Epithelial cell of proximal tubule (primary cell): Measurements from ENCODE around the gene EFEMP2. TPM values are rescaled to one million over a fixed set of nuclear protein-coding genes. Genes with fewer than 3 reads are reported as not detected.
"Not testable (repeated sequence)": the region's sequence is repeated elsewhere in the genome, so short reads cannot be mapped to it uniquely, and the experiment has no call there.

ENCODE experiments used
- DNase-seq: peaks from one replicate; pipeline ENCODE4 v3.0.0-alpha.2; 2011; ENCODE audit warnings: low read depth
- H3K4me3 ChIP-seq: 2 replicates; pipeline ENCODE4 v1.5.1; 2011; ENCODE audit warnings: low read depth, mild to moderate bottlenecking, low read length
- total RNA-seq: library from RNA; depleted of rRNA; stranded (reverse); fragments of >200 nt; gene quantifications from 2 replicates; pipeline ENCODE4 v1.2.3, GENCODE V29; 2015
- TF ChIP-seq, protein P1 (sequence below): conservative IDR thresholded peaks from 2 replicates; pipeline ENCODE4 v1.5.1; 2012; ENCODE audit warnings: low read depth, mild to moderate bottlenecking, low read length

EFEMP2 gene
- total RNA-seq, 1 donor from 2014 or later = 94.7 TPM

GRCh38 chr11:65896034-65896999 is 23.7 kb upstream of the EFEMP2 start:
- H3K4me3 ChIP-seq = no peak overlapping the region
- no peak for DNase-seq
- TF ChIP-seq, protein P1, sequence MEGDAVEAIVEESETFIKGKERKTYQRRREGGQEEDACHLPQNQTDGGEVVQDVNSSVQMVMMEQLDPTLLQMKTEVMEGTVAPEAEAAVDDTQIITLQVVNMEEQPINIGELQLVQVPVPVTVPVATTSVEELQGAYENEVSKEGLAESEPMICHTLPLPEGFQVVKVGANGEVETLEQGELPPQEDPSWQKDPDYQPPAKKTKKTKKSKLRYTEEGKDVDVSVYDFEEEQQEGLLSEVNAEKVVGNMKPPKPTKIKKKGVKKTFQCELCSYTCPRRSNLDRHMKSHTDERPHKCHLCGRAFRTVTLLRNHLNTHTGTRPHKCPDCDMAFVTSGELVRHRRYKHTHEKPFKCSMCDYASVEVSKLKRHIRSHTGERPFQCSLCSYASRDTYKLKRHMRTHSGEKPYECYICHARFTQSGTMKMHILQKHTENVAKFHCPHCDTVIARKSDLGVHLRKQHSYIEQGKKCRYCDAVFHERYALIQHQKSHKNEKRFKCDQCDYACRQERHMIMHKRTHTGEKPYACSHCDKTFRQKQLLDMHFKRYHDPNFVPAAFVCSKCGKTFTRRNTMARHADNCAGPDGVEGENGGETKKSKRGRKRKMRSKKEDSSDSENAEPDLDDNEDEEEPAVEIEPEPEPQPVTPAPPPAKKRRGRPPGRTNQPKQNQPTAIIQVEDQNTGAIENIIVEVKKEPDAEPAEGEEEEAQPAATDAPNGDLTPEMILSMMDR = no peak

GRCh38 chr11:65895482-65895981 is 22.9 kb upstream of the EFEMP2 start:
- TF ChIP-seq, protein P1 = no peak
- no peak overlapping the region for H3K4me3 ChIP-seq
- DNase-seq = no peak

GRCh38 chr11:65894034-65894591 is 21.5 kb upstream of the EFEMP2 start:
- TF ChIP-seq, protein P1 = no peak
- H3K4me3 ChIP-seq = no peak overlapping the region
- no peak for DNase-seq

DNA sequence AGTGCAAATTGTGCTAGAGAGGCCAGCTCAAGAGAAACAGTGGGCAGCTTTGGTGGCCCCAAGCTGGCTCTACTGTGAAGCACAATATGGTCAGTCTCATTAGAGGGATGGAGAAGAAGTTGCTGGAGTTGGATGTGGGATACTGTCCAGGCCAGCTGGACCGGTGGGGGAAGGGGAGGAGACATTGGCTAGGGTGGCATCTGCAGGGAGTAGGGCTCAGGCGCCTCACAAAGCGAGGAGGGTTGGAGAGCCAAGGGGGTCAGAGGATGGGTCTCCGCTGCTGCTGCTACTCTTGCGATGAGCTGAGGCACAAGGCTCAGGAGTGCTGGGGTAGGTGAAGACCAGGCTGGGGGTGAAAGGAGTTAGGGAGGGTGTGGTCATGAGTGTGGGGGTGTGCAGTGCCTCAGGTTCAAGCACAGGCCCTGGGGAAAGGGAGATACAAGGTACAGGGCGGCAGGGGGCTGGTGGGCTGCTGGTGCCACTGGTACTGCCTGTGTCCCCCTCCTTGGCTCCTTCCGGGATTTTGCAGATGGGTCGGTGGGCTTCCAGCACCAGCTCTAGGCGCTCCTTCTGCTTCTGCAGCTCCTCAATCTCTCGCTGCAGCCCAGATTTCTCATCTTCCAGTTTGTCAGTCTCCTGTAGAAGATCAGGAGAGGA is 20.2 kb upstream of the EFEMP2 start:
- TF ChIP-seq, protein P1 = no peak
- no peak overlapping the region for H3K4me3 ChIP-seq
- no peak for DNase-seq

DNA sequence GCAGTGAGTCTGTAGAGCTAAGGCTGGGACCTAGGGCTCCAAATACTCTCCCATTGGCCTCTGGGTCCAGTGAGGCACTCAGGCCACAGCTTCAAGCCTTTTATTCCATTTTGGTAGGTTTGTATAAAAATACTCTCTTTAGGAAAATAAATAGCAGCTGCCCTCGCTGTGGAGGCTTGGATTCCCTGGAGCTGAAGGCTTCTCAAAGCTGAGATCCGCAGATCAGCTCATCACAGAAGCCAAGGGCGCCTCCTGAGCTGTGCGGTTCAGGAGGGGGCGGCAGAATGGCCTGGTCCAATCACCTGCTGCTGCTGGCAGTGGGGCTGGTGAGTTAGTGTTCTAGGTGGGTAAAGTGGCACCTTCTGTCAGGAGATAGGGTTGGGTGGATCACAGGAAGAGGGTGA is 19.5 kb upstream of the EFEMP2 start:
- peak overlapping the region; percentile 58 for H3K4me3 ChIP-seq
- DNase-seq = not testable (repeated sequence)

- no peak for DNase-seq
- peak overlapping the region; percentile 58 for H3K4me3 ChIP-seq
- TF ChIP-seq, protein P1 = no peak
These were observed 18.9 kb upstream of the EFEMP2 start for GRCh38 chr11:65891219-65892136.
